HG03175 (cell line): ENCODE results near the gene PAFAH1B1.

Source experiments
- ATAC-seq: cut with Tn5 transposase; IDR thresholded peaks from one replicate; pipeline ENCODE4 v1.9.1; 2021; ENCODE audit warnings: mild to moderate bottlenecking, moderate library complexity; ENCODE audit not compliant: unreplicated experiment

Gene PAFAH1B1

GRCh38 chr17:2701161-2701995, 107.9 kb downstream of the PAFAH1B1 start:
- ATAC-seq, result no peak

GRCh38 chr17:2701996-2702741, 108.7 kb downstream of the PAFAH1B1 start:
- ATAC-seq, result no peak

GRCh38 chr17:2703181-2703580, 109.7 kb downstream of the PAFAH1B1 start:
- ATAC-seq, result no peak

GRCh38 chr17:2703606-2704005, 110.2 kb downstream of the PAFAH1B1 start:
- ATAC-seq, result no peak

GRCh38 chr17:2704031-2704889, 110.8 kb downstream of the PAFAH1B1 start:
- no peak for ATAC-seq

- no peak for ATAC-seq
These were observed 111.4 kb downstream of the PAFAH1B1 start for GRCh38 chr17:2704890-2705248.

GRCh38 chr17:2705263-2705662, 111.8 kb downstream of the PAFAH1B1 start:
- ATAC-seq, result no peak

- no peak for ATAC-seq
These were observed 112.7 kb downstream of the PAFAH1B1 start for GRCh38 chr17:2705888-2706795.

GRCh38 chr17:2706911-2707510, 113.6 kb downstream of the PAFAH1B1 start:
- ATAC-seq, result no peak

- no peak for ATAC-seq
These were observed 114.5 kb downstream of the PAFAH1B1 start for GRCh38 chr17:2707721-2708584.

- ATAC-seq, result no peak
These were observed 115.2 kb downstream of the PAFAH1B1 start for GRCh38 chr17:2708585-2709182.

- ATAC-seq, result peak; percentile 39
These were observed 115.8 kb downstream of the PAFAH1B1 start for GRCh38 chr17:2709183-2709661.

GRCh38 chr17:2710071-2710802, 116.8 kb downstream of the PAFAH1B1 start:
- ATAC-seq, result no peak

- ATAC-seq, result peak; percentile 11
These were observed 117.6 kb downstream of the PAFAH1B1 start for GRCh38 chr17:2710803-2711607.

GRCh38 chr17:2711608-2712299, 118.3 kb downstream of the PAFAH1B1 start, which contains the start of gene CLUH:
Gene CLUH, minus strand, starts transcription at chr17:2711764. Its CDS starts 103 bp downstream, at chr17:2711661.
- ATAC-seq, result peak; percentile 68
